DOHH2 (cell line): ENCODE data around the gene CARD10.

Source experiments
- H3F3A ChIP-seq: fragments of 200-600 bp; sonication (generic), shearing (Covaris generic); 2 replicates; pipeline ENCODE4 v1.6.0; 2016; ENCODE audit warnings: antibody characterized with exemption, mild to moderate bottlenecking; ENCODE audit not compliant: control insufficient read depth, insufficient read depth
- H3K27ac ChIP-seq: fragments of 200-600 bp; sonication (generic); 2 replicates; pipeline ENCODE4 v1.5.1; 2014; ENCODE audit warnings: low read depth, mild to moderate bottlenecking, low read length, moderate library complexity
- H3K27me3 ChIP-seq: fragments of 200-600 bp; sonication (generic); 2 replicates; pipeline ENCODE4 v1.6.1; 2014; ENCODE audit warnings: mild to moderate bottlenecking, low read length, mixed read lengths; ENCODE audit not compliant: control insufficient read depth
- H3K36me3 ChIP-seq: fragments of 200-600 bp; sonication (generic); 2 replicates; pipeline ENCODE4 v1.6.1; 2014; ENCODE audit warnings: mild to moderate bottlenecking, low read length, moderate library complexity, mixed read lengths; ENCODE audit not compliant: control insufficient read depth
- H3K4me1 ChIP-seq: fragments of 200-600 bp; sonication (generic); 2 replicates; pipeline ENCODE4 v1.6.1; 2014; ENCODE audit warnings: mild to moderate bottlenecking, low read length, mixed read lengths; ENCODE audit not compliant: control insufficient read depth
- H3K4me2 ChIP-seq: fragments of 200-600 bp; sonication (generic); 2 replicates; pipeline ENCODE4 v1.6.0; 2014; ENCODE audit warnings: mild to moderate bottlenecking, low read length, moderate library complexity
- H3K4me3 ChIP-seq: fragments of 200-600 bp; sonication (generic); 2 replicates; pipeline ENCODE4 v1.5.1; 2014; ENCODE audit warnings: mild to moderate bottlenecking, low read length, mixed read lengths
- H3K79me2 ChIP-seq: fragments of 200-600 bp; sonication (generic); 2 replicates; pipeline ENCODE4 v1.6.1; 2014; ENCODE audit warnings: mild to moderate bottlenecking, low read length, mixed read lengths; ENCODE audit not compliant: control insufficient read depth
- H3K9me2 ChIP-seq: fragments of 200-600 bp; sonication (generic); replicated peaks from 2 replicates; pipeline ENCODE4 v1.6.1; 2014; ENCODE audit warnings: mild to moderate bottlenecking, low read length, mixed read lengths; ENCODE audit not compliant: control insufficient read depth
- H3K9me3 ChIP-seq: fragments of 200-600 bp; sonication (generic); 2 replicates; pipeline ENCODE4 v1.6.1; 2014; ENCODE audit warnings: antibody characterized with exemption, low read length, mixed read lengths; ENCODE audit not compliant: control insufficient read depth, insufficient read depth
- H4K20me1 ChIP-seq: fragments of 200-600 bp; sonication (generic); 2 replicates; pipeline ENCODE4 v1.6.0; 2014; ENCODE audit warnings: low read depth, mild to moderate bottlenecking, antibody characterized with exemption, low read length, moderate library complexity; ENCODE audit not compliant: control insufficient read depth, insufficient read depth
- CTCF ChIP-seq: fragments of 200-600 bp; sonication (generic); IDR thresholded peaks from one replicate; pipeline ENCODE4 v1.5.1; 2014; ENCODE audit warnings: antibody characterized with exemption, mild to moderate bottlenecking, low read depth, low read length; ENCODE audit not compliant: poor library complexity, severe bottlenecking
- EZH2phosphoT487 ChIP-seq: fragments of 200-600 bp; sonication (generic); IDR thresholded peaks from 2 replicates; pipeline ENCODE4 v1.6.1; 2017; ENCODE audit warnings: borderline replicate concordance, mild to moderate bottlenecking, antibody characterized with exemption, low read length, moderate library complexity, mixed read lengths

Gene CARD10

DNA sequence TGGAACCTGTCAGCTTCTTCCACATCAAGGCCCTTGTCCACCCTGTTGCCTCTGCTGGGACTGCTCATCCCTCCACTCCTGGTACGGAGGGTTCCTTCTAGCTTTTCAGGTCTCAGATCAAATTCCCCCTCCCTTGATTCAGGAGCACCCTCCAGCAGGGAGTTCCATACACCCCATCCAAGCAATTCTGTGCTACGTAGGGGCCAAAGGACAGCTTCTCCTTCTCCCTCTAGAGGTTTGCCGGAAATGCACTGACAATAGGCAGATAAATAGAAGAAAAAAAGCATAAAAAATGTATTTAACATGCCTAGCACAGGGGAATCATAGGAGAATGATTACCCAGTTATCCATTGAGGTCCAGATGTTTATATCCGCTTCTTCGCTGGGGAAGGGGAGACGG is 3.3 kb upstream of the CARD10 start:
- TF ChIP-seq EZH2phosphoT487 (no peak), CTCF (no peak)
- Histone ChIP-seq H3K4me1 (no peaks in the 10 kb centered on the region), H3K4me2 (no peak overlapping the region), H3K79me2 (no peaks in the 10 kb centered on the region), H4K20me1 (no peaks in the 10 kb centered on the region), H3K4me3 (no peak overlapping the region), H3K27ac (no peak overlapping the region), H3K27me3 (peaks cover 16% of the 10 kb centered on the region; the same call in 1 of the 2 replicates), H3F3A (no peaks in the 10 kb centered on the region), H3K9me3 (no peaks in the 10 kb centered on the region), H3K36me3 (no peaks in the 10 kb centered on the region), H3K9me2 (no peaks in the 10 kb centered on the region)

- Histone ChIP-seq H4K20me1 (no peaks in the 10 kb centered on the region), H3K4me1 (no peaks in the 10 kb centered on the region), H3K27ac (no peak overlapping the region), H3K4me2 (no peak overlapping the region), H3K79me2 (no peaks in the 10 kb centered on the region), H3K4me3 (no peak overlapping the region), H3K27me3 (peaks cover 16% of the 10 kb centered on the region; the same call in 1 of the 2 replicates), H3F3A (no peaks in the 10 kb centered on the region), H3K36me3 (no peaks in the 10 kb centered on the region), H3K9me3 (no peaks in the 10 kb centered on the region), H3K9me2 (no peaks in the 10 kb centered on the region)
- no peak for TF ChIP-seq EZH2phosphoT487
- no peak for TF ChIP-seq CTCF
Observed at GRCh38 chr22:37521236-37521739, 2.1 kb upstream of the CARD10 start.

DNA sequence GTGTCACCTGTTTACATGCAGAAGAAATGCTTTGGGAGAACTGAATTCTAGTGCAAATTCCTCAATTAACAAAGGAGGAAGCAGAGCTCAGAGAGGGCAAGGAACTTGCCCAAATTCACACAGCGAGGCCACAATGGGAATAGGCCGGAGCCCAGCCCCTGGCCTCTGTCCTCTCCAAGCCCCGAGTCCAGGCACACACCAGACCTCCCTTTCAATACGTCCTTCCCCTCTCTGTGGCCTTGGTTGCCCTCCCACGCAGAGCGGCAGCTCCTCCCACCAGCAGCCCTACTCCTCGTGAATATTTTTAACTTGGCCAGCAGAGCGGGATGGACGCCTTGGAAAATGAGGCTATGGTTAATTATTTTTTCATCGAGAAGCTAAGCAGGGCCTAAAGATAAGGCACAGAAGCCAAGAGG is 1.6 kb upstream of the CARD10 start:
- Histone ChIP-seq H3K9me3 (no peaks in the 10 kb centered on the region), H3K4me2 (no peak overlapping the region), H3K4me1 (no peaks in the 10 kb centered on the region), H3K27ac (no peak overlapping the region), H4K20me1 (no peaks in the 10 kb centered on the region), H3K4me3 (no peak overlapping the region), H3K36me3 (no peaks in the 10 kb centered on the region), H3F3A (no peaks in the 10 kb centered on the region), H3K27me3 (peaks cover 16% of the 10 kb centered on the region; the same call in 1 of the 2 replicates), H3K9me2 (no peaks in the 10 kb centered on the region), H3K79me2 (no peaks in the 10 kb centered on the region)
- no peak for TF ChIP-seq CTCF
- TF ChIP-seq EZH2phosphoT487, result no peak
